ENCODE measurements around the gene MTUS2.

DNA sequence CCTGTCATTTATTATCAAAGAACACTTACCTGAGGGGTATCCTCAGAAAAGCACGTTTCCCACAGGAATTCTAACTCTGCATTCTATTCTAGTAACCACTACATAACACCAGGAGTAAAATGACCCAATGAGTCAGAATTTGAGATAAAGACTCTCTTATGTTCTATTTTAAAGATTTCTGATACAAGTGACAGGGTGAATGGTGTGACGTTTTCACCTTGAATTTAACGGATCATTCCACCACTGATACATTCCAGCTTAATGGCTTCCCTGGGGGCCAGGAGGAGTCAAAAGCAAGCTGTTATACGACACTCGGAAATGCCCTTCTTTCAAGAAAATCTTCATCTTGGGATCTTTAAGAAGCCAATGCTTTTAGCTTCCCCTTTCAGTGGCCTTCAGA, 720.2 kb downstream of the MTUS2 start:
- no peak for TF ChIP-seq CTCF (IDR thresholded peaks at IDR 0.05)
- TF ChIP-seq ZFX (IDR thresholded peaks at IDR 0.05; ENCODE audit: borderline replicate concordance) = no peak

All from 22Rv1 (cell line).